Caco-2 (cell line): ENCODE data around the gene FTHL17. TPM values are rescaled to one million over a fixed set of nuclear protein-coding genes. Genes with fewer than 3 reads are reported as not detected.

Experiments
- BruUV-seq: library from RNA; stranded (reverse); fragments of 400-500 nt; replicated peaks from 2 replicates; lab custom pipeline; 2021; lab: Mats Ljungman, UMichigan
- CTCF ChIA-PET: fragments of 300-600 bp; sonication (Branson Sonifier 250); formaldehyde crosslinking; loops from one replicate; lab custom pipeline; 2022; ENCODE audit warnings: antibody characterized with exemption; lab: Charles Lee
- POLR2A ChIA-PET: fragments of 300-600 bp; sonication (Branson Sonifier 250); formaldehyde crosslinking; loops from one replicate; lab custom pipeline; 2022; ENCODE audit warnings: antibody characterized with exemption; lab: Charles Lee
- DNase-seq, 2 experiments: peaks; one replicate each; pipeline versions ENCODE4 v3.0.0 to v3.0.0-alpha.2; 2020 to 2022
- H3K27me3 ChIP-seq: replicated peaks from 2 replicates; pipeline ENCODE4 v1.6.0; 2011; ENCODE audit warnings: low read length; ENCODE audit not compliant: control insufficient read depth, insufficient read depth
- H3K36me3 ChIP-seq: 2 replicates; pipeline ENCODE4 v1.5.1; 2011; ENCODE audit warnings: low read length; ENCODE audit not compliant: control insufficient read depth, insufficient read depth
- H3K4me1 ChIP-seq: fragments of 250-450 bp; sonication (Bioruptor Pico); 2 replicates; pipeline ENCODE4 v1.5.1; 2020; ENCODE audit warnings: mild to moderate bottlenecking
- H3K4me3 ChIP-seq: 2 replicates; pipeline ENCODE4 v1.5.1; 2011; ENCODE audit warnings: low read depth, mild to moderate bottlenecking, control low read depth, low read length
- H3K9me3 ChIP-seq: fragments of 250-450 bp; sonication (Bioruptor Pico); 2 replicates; pipeline ENCODE4 v1.5.1; 2020; ENCODE audit warnings: mild to moderate bottlenecking, moderate library complexity
- H3K27ac Mint-ChIP-seq: one replicate; pipeline ENCODE4 v1.8.0; 2022; ENCODE audit warnings: mixed read lengths; ENCODE audit not compliant: unreplicated experiment
- H3K27me3 Mint-ChIP-seq: one replicate; pipeline ENCODE4 v1.8.0; 2022; ENCODE audit warnings: mixed read lengths; ENCODE audit not compliant: insufficient read depth, unreplicated experiment
- H3K36me3 Mint-ChIP-seq: one replicate; pipeline ENCODE4 v1.8.0; 2022; ENCODE audit warnings: mild to moderate bottlenecking, mixed read lengths; ENCODE audit not compliant: insufficient read depth, unreplicated experiment
- H3K4me1 Mint-ChIP-seq: one replicate; pipeline ENCODE4 v1.8.0; 2022; ENCODE audit warnings: low read depth, mixed read lengths; ENCODE audit not compliant: unreplicated experiment
- H3K4me3 Mint-ChIP-seq: one replicate; pipeline ENCODE4 v1.8.0; 2022; ENCODE audit warnings: mild to moderate bottlenecking, moderate library complexity, mixed read lengths; ENCODE audit not compliant: unreplicated experiment
- H3K9me3 Mint-ChIP-seq: one replicate; pipeline ENCODE4 v1.8.0; 2022; ENCODE audit warnings: mixed read lengths; ENCODE audit not compliant: unreplicated experiment
- CTCF ChIP-seq, 2 experiments: fragments of 200-600 bp in 1 of 2; IDR thresholded peaks; 1 replicate in 1 of 2; 2 replicates in 1 of 2; pipeline versions ENCODE4 v1.5.1 to v1.8.0; 2011 to 2022; ENCODE audit warnings: antibody characterized with exemption in 1 of 2, control low read depth in 1 of 2, inconsistent platforms in 1 of 2, low read depth in 1 of 2, low read length in 1 of 2, mild to moderate bottlenecking in 1 of 2, moderate library complexity in 1 of 2; ENCODE audit not compliant: insufficient read depth in 1 of 2, severe bottlenecking in 1 of 2, unreplicated experiment in 1 of 2
- intact Hi-C: fragments of 100-400 bp; cut with micrococcal nuclease; formaldehyde crosslinking; loops from one replicate; pipeline ENCODE4 v1.10.0; 2022; ENCODE audit not compliant: unreplicated experiment
- total RNA-seq: library from RNA; stranded (reverse); gene quantifications from 2 replicates; pipeline ENCODE4 v1.2.3, GENCODE V29; 2022

FTHL17 gene
- total RNA-seq, 1 experiment from 2014 or later, result not detected

GRCh38 chrX:31074522-31074921, 2.7 kb upstream of the FTHL17 start:
- no peaks in the 10 kb centered on the region for H3K4me1 ChIP-seq
- no peaks in the 10 kb centered on the region for H3K4me1 Mint-ChIP-seq
- ChIA-PET POLR2A (no interaction called here), CTCF (no interaction called here)
- no peak overlapping the region for H3K4me3 Mint-ChIP-seq
- no peak for TF ChIP-seq CTCF (IDR thresholded peaks at IDR 0.05; ENCODE audit: insufficient read depth in 1 of 2, low read depth in 1 of 2, low read length in 1 of 2, severe bottlenecking in 1 of 2, unreplicated experiment in 1 of 2)
- no peak for DNase-seq
- no peaks in the 10 kb centered on the region for H3K27me3 ChIP-seq
- H3K36me3 Mint-ChIP-seq, result no peaks in the 10 kb centered on the region
- intact Hi-C loops, result no loop called here
- no TSS peak for BruUV-seq
- no peak overlapping the region for H3K27ac Mint-ChIP-seq
- no peaks in the 10 kb centered on the region for H3K9me3 Mint-ChIP-seq
- H3K27me3 Mint-ChIP-seq, result no peaks in the 10 kb centered on the region
- H3K4me3 ChIP-seq, result no peak overlapping the region
- H3K36me3 ChIP-seq, result no peaks in the 10 kb centered on the region
- no peaks in the 10 kb centered on the region for H3K9me3 ChIP-seq

- Histone ChIP-seq H3K4me1 (no peaks in the 10 kb centered on the region), H3K36me3 (no peaks in the 10 kb centered on the region), H3K9me3 (no peaks in the 10 kb centered on the region), H3K4me3 (no peak overlapping the region), H3K27me3 (no peaks in the 10 kb centered on the region)
- ChIA-PET CTCF (no interaction called here), POLR2A (no interaction called here)
- BruUV-seq, result no TSS peak
- intact Hi-C loops, result no loop called here
- no peak for DNase-seq
- no peaks in the 10 kb centered on the region for H3K9me3 Mint-ChIP-seq
- TF ChIP-seq CTCF (IDR thresholded peaks at IDR 0.05; ENCODE audit: insufficient read depth in 1 of 2, low read depth in 1 of 2, low read length in 1 of 2, severe bottlenecking in 1 of 2, unreplicated experiment in 1 of 2), result no peak
- no peaks in the 10 kb centered on the region for H3K36me3 Mint-ChIP-seq
- no peak overlapping the region for H3K4me3 Mint-ChIP-seq
- H3K27ac Mint-ChIP-seq, result no peak overlapping the region
- H3K27me3 Mint-ChIP-seq, result no peaks in the 10 kb centered on the region
- no peaks in the 10 kb centered on the region for H3K4me1 Mint-ChIP-seq
These were observed 579 bp downstream of the FTHL17 start for GRCh38 chrX:31071262-31071661.

- Histone ChIP-seq H3K4me1 (no peaks in the 10 kb centered on the region), H3K36me3 (no peaks in the 10 kb centered on the region), H3K9me3 (no peaks in the 10 kb centered on the region), H3K27me3 (no peaks in the 10 kb centered on the region), H3K4me3 (no peak overlapping the region)
- DNase-seq, result no peak
- H3K9me3 Mint-ChIP-seq, result no peaks in the 10 kb centered on the region
- POLR2A ChIA-PET, result no interaction called here
- no peaks in the 10 kb centered on the region for H3K36me3 Mint-ChIP-seq
- no TSS peak for BruUV-seq
- TF ChIP-seq CTCF (IDR thresholded peaks at IDR 0.05; ENCODE audit: insufficient read depth in 1 of 2, low read depth in 1 of 2, low read length in 1 of 2, severe bottlenecking in 1 of 2, unreplicated experiment in 1 of 2), result no peak
- H3K4me1 Mint-ChIP-seq, result no peaks in the 10 kb centered on the region
- H3K27ac Mint-ChIP-seq, result no peak overlapping the region
- H3K4me3 Mint-ChIP-seq, result no peak overlapping the region
- CTCF ChIA-PET, result no interaction called here
- intact Hi-C loops, result no loop called here
- H3K27me3 Mint-ChIP-seq, result no peaks in the 10 kb centered on the region
These were observed 1.8 kb downstream of the FTHL17 start for GRCh38 chrX:31070057-31070468.
